Activated T-cell treated with anti-CD3 and anti-CD28 coated beads for 48 hours (primary cell): ENCODE measurements around the gene HDAC9.
"Not testable (repeated sequence)": the region's sequence is repeated elsewhere in the genome, so short reads cannot be mapped to it uniquely, and the experiment has no call there.

ENCODE experiments used
- DNase-seq: peaks from one replicate; pipeline ENCODE4 v3.0.0-alpha.2; 2020; ENCODE audit warnings: low read depth

Gene HDAC9

GRCh38 chr7:18727115-18727870 lies 231.7 kb downstream of the HDAC9 start:
- DNase-seq, result no peak

GRCh38 chr7:18736012-18736411 lies 240.5 kb downstream of the HDAC9 start:
- DNase-seq, result not testable (repeated sequence)

GRCh38 chr7:18740579-18740988 lies 245.0 kb downstream of the HDAC9 start:
- DNase-seq, result no peak

- DNase-seq, result no peak
These were observed 258.5 kb downstream of the HDAC9 start for GRCh38 chr7:18753972-18754610.

- DNase-seq, result no peak
These were observed 259.2 kb downstream of the HDAC9 start for GRCh38 chr7:18754766-18755165.

- no peak for DNase-seq
These were observed 260.2 kb downstream of the HDAC9 start for GRCh38 chr7:18755793-18756192.

- no peak for DNase-seq
These were observed 261.0 kb downstream of the HDAC9 start for GRCh38 chr7:18756378-18757050.

GRCh38 chr7:18760046-18760445 lies 264.5 kb downstream of the HDAC9 start:
- no peak for DNase-seq

GRCh38 chr7:18760631-18761445 lies 265.3 kb downstream of the HDAC9 start:
- no peak for DNase-seq

- DNase-seq, result no peak
These were observed 266.6 kb downstream of the HDAC9 start for GRCh38 chr7:18762189-18762588.

GRCh38 chr7:18768256-18768655 lies 272.7 kb downstream of the HDAC9 start:
- no peak for DNase-seq

- no peak for DNase-seq
These were observed 274.7 kb downstream of the HDAC9 start for GRCh38 chr7:18770154-18770811.

GRCh38 chr7:18770822-18771221 lies 275.3 kb downstream of the HDAC9 start:
- DNase-seq, result no peak

GRCh38 chr7:18771834-18772566 lies 276.5 kb downstream of the HDAC9 start:
- no peak for DNase-seq

GRCh38 chr7:18772567-18772965 lies 277.0 kb downstream of the HDAC9 start:
- no peak for DNase-seq

GRCh38 chr7:18777314-18777713 lies 281.8 kb downstream of the HDAC9 start:
- no peak for DNase-seq

GRCh38 chr7:18778594-18778993 lies 283.0 kb downstream of the HDAC9 start:
- no peak for DNase-seq

- no peak for DNase-seq
These were observed 284.7 kb downstream of the HDAC9 start for GRCh38 chr7:18780266-18780665.

GRCh38 chr7:18780938-18781337 lies 285.4 kb downstream of the HDAC9 start:
- no peak for DNase-seq

GRCh38 chr7:18786196-18786727 lies 290.7 kb downstream of the HDAC9 start:
- no peak for DNase-seq

- no peak for DNase-seq
These were observed 291.2 kb downstream of the HDAC9 start for GRCh38 chr7:18786796-18787195.
